ENCODE data around the gene CDH16.
"Not testable (repeated sequence)": the region's sequence is repeated elsewhere in the genome, so short reads cannot be mapped to it uniquely, and the experiment has no call there.

Gene CDH16

DNA sequence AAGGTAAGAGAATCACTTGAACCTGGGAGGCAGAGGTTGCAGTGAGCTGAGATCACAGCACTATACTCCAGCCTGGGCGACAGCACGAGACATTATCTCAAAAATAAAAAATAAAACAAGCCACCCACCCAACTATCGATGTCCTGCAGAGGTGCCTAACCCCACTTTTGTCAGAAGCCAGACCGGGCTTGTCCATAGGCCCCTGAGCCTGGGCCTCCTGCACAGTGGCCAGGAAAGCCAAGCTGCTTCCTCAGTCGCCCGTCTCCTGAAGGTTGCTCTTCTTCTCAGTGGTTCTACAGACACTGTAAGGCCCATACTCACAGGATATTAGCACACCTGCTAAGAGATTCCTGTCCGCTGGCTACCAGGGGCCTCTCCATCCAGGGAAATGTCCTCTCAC is 27.9 kb upstream of the CDH16 start:
- DNase-seq, result no peak

- DNase-seq, result no peak
Measured at GRCh38 chr16:66945939-66946338, 27.3 kb upstream of the CDH16 start.

DNA sequence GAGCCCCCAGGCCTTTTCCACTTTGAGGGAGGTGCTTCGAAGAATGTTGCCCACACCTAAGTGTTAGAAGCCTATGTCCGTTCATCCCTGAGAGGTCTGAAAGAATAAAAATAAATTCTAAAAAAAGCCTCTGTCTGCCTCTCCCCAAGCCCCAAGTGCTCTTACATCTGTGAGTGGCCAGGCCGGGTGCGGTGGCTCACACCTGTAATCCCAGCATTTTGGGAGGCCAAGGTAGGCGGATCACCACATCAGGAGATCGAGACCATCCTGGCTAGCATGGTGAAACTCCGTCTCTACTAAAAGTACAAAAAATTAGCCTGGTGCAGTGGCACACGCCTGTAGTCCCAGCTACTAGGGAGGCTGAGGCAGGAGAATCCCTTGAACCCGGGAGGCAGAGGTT is 26.3 kb upstream of the CDH16 start:
- DNase-seq, result not testable (repeated sequence)

GRCh38 chr16:66944054-66944441 is 25.4 kb upstream of the CDH16 start:
- DNase-seq, result no peak

- DNase-seq, result no peak
Measured at GRCh38 chr16:66943426-66944053, 24.9 kb upstream of the CDH16 start.

DNA sequence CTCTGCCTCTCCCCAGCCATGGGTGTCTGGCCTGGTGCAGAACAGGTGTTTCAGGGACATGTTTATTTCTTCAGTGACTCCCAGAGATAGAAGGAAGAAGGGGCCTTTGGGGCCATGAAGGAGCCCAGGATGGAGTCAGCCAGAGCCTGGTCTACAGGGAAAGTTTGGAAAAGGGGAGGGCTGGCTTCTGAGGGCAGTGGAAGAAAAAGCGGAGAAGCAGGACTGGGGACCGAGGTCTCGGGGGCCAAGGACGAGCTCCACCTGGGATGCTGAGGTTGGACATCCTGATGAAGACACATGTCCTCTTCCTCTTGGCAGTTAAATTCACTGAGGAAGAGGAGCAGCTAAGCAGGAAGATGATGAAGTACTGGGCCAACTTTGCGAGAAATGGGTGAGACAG is 24.3 kb upstream of the CDH16 start:
- DNase-seq, result no peak

DNA sequence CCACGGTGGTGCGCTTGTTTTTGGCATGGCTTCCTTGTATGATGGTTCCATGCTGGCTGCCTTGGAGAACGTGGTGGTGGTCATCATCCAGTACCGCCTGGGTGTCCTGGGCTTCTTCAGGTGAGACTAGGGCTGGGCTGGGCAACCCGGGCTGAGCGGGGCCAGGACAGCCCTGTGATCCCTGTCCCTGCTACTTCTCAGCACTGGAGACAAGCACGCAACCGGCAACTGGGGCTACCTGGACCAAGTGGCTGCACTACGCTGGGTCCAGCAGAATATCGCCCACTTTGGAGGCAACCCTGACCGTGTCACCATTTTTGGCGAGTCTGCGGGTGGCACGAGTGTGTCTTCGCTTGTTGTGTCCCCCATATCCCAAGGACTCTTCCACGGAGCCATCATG is 21.6 kb upstream of the CDH16 start:
- DNase-seq, result no peak

DNA sequence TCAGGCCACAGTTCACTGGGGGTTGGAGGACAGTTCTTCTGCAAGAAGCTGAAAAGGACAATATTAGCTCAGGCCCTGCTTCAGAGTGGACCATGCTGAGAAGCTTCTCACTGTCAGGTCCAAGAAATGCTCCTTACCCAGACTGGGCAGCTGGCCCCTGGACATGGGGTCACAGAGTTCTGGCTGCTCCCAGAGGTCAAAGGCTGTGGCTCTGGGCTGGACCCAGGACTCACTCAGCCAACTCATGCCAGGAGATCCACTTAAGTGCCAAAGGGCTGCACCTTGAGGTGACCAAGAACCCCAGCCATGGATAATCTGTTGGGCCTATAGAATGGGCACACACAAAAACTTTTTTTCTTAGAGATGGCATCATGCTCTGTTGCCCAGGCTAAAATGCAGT is 20.7 kb upstream of the CDH16 start:
- no peak for DNase-seq

DNA sequence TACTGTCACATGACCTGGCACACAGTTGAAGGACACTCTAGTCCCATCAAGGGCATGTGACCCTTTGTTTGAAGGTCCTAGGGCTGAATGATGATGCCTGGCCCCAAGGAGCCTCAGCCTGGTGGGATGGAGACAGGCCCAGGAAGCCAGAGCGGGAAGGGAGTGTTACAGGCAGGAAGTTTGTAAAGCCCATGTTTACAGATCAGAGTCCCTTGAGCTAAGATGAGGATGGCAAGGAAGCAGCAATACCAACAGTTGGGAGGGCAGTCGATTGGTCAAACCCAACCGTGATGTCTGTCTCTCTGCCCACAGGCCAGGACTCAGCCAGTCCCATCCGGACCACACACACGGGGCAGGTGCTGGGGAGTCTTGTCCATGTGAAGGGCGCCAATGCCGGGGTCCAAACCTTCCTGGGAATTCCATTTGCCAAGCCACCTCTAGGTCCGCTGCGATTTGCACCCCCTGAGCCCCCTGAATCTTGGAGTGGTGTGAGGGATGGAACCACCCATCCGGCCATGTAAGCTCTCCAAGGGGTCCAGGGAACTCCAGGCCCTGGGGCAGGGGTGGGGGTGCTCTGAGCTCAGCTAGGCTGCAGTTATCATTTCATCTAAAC is 19.1 kb upstream of the CDH16 start:
- DNase-seq, result no peak

GRCh38 chr16:66936889-66937554 is 18.3 kb upstream of the CDH16 start:
- DNase-seq, result no peak

DNA sequence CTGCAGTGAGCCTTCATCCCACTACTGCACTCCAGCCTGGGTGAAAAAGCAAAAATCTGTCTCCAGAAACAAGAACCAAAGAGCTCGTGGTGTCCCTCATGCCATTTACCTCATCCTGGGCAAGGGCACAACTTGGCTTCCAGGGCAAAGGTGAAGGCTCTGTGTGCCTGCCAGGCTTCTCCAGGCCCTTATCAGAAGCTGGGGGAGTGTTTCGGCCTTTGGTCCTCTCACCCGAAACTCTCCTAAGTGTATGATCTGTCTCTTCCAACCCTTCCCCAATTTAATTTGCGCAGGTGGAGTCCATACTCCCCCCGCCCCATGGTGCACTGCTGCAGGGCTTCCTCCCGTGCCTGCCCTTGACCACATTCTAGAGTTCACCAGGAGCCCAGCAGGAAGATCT is 17.8 kb upstream of the CDH16 start:
- DNase-seq, result no peak

DNA sequence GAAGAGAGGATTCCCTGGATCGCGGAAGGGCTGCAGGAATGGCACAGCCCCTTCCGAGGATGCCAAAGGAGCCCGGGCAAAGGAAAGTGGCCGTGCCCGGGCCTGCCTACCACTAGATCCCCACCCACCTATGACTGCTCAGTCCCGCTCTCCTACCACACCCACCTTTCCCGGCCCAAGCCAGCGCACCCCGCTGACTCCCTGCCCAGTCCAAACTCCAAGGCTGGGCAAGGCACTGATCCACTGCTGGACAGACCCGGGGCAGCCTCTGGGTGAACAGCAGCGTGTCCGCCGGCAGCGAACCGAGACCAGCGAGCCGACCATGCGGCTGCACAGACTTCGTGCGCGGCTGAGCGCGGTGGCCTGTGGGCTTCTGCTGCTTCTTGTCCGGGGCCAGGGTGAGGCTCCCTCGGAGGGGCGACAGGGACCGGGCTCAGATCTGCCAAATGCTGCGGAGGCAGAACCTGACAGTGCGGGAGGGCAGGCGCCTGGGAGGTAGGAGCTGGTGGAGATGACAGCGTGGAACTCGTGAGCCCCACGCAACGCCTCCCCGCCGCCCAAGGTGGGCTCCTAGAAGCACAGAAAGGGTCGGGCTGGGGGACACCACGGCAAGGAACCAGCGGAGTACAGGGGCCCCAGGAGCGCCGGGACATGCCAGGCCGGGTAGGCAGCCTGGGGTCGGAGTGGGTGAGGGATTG is 16.8 kb upstream of the CDH16 start, which contains the start of gene CES2:
Gene CES2, plus strand, starts transcription at position 203 of the 698 bp plus-strand sequence. Its CDS starts 120 bp downstream, at position 323.
- DNase-seq, result no peak

- DNase-seq, result not testable (repeated sequence)
Measured at GRCh38 chr16:66934839-66935313, 16.2 kb upstream of the CDH16 start.

- peak; percentile 74 for DNase-seq
Measured at GRCh38 chr16:66934138-66934838, 15.6 kb upstream of the CDH16 start, which contains the start of gene CIAO2B. CIAO2B (minus strand) TSS chr16:66934402; CDS start chr16:66934364, 38 bp downstream.

DNA sequence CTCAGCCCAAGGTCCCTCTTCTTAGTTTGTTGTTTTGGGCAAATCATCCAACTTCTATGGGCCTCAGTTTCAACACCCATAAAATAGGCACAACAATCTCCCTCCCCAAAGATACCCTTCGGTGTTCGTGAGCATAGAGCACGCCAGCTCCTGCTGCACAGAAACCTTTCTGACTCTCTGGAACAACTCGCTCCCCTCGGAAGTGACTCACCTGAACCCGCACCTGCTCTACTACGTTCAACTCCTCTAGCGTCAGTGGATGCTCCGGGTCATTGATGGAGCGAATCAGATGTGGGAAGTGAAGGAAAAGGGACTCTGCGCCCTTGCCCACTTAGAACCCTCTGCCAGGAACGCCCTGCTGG is 15.1 kb upstream of the CDH16 start:
- no peak for DNase-seq

DNA sequence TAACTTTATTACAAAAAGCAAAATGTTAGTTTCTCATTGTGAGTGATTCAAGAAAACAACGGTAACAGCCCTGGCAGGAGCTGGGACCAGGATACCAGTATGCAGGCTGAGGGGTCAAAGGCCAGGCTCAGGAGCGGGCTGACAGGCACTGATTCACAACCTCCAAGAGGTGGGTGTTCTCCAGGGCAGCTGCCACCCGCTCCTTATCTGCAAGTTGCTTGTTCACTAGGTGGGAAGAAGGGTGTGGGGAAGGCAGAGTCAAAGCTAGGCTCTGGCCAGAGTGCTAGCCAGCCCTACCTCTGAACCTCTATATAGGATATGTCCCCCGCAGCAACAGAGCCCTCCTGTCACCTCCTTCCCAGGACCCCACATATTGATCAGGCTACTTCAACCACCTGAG is 13.4 kb upstream of the CDH16 start:
- no peak for DNase-seq

DNA sequence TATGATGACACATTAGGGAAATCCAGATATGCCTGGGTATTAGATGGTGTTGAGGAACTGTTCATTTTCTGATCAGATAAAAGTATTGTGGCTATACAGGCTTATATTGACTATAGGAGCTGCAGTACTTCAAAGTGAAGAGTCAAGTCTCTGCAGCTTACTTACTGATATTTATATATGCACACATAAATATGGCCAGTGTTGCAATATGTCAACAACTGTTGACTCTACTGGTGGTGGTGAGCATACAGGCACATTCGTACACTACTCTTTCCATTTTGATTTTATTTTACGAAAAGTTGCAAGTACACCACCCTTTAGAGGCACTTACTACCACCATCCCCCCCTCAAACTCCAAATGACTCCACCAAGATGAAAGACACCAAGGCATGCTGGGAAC is 13.0 kb upstream of the CDH16 start:
- DNase-seq, result no peak

GRCh38 chr16:66930189-66930588 is 11.5 kb upstream of the CDH16 start:
- no peak for DNase-seq

DNA sequence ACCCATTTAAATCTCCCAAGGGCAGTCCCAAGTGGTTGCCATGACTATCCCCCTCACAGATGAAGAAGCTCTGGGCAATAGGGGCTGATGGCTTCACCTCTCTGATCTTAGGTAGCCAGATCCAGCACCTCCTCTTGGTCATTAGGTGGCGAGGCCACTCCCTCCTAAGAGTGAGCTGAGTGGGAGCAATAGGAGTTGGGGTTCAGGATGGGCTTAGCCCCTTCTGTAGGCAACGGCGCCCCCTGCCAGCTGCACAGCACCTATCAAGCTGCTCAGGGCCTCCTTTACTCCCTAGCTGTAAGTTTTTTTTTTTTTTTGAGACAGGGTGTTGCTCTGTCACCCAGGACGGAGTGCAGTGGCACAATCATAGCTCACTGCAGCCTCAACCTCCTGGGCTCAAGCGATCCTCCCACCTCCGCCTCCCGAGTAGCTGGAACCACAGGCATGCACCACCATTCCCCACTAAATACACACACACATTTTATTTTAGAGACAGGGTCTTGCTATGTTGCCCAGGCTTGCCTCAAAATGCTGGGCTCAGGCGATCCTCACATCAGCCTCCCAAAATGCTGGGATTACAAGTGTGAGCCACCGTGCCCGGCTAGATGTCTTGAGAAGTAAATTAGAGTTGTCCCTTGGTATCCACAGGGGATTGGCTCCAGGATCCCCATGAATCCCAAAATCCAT is 10.2 kb upstream of the CDH16 start:
- no peak for DNase-seq

DNA sequence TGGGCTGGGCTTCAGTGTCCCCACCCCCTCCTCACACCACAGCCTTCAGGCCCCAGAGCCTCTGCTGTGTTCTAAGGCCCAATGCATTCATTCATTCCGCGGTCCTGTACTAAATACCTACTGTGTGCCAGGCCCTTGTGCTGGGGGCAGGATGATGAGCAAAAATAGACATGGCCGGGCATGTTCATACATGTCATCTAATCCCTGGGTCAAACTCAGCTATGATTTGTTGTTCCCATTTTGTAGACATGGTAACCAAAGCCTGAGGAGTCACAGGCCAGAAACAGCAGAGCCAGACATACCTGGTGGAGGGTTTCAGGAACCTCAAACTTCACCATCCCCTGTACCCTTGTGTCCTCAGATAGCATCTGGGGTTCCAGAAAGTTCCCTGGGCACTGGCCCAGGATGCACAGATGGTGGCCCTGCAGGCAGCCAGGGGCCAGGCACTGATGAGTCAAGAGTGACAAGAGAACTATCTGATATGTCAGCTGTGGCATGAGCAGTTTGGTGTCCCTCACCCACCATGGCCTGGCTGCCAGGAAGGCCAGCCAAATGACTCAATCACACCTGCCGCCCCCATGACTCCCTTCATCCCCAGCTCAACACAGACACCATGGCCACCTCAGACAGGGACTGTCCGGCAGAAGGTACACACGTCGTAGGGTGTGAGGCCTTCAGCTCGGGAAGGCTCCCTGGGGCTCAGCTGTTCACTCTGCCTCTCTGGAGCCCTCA is 9.4 kb upstream of the CDH16 start:
- no peak for DNase-seq

- DNase-seq, result no peak
Measured at GRCh38 chr16:66926961-66927436, 8.3 kb upstream of the CDH16 start.

Data from COR-L47 (cell line).